HT1080 (cell line): Measurements from ENCODE around the gene XPA. TPM values are rescaled to one million over a fixed set of nuclear protein-coding genes. Genes with fewer than 3 reads are reported as not detected.

Experiments
- DNase-seq: peaks from one replicate; pipeline ENCODE4 v3.0.0-alpha.2; 2015; ENCODE audit warnings: low read depth
- total RNA-seq: library from RNA; depleted of rRNA; stranded (reverse); fragments of >200 nt; shearing (Covaris generic); gene quantifications from 2 replicates; pipeline ENCODE4 v1.2.3, GENCODE V29; 2014; rRNA removed

The XPA gene
- total RNA-seq, 1 experiment from 2014 or later, result 7.9 TPM

GRCh38 chr9:97659771-97660170, 37.4 kb downstream of the XPA start:
- DNase-seq, result no peak

- DNase-seq, result no peak
These were observed 38.4 kb downstream of the XPA start for GRCh38 chr9:97658707-97659106.

- no peak for DNase-seq
These were observed 45.5 kb downstream of the XPA start for GRCh38 chr9:97651646-97652045.

- DNase-seq, result no peak
These were observed 49.1 kb downstream of the XPA start for GRCh38 chr9:97647996-97648395.

GRCh38 chr9:97645720-97646119, 51.4 kb downstream of the XPA start:
- no peak for DNase-seq

GRCh38 chr9:97640325-97640724, 56.8 kb downstream of the XPA start:
- DNase-seq, result no peak

GRCh38 chr9:97638666-97639065, 58.5 kb downstream of the XPA start:
- no peak for DNase-seq

- DNase-seq, result no peak
These were observed 60.2 kb downstream of the XPA start for GRCh38 chr9:97636903-97637302.

- no peak for DNase-seq
These were observed 62.1 kb downstream of the XPA start for GRCh38 chr9:97635026-97635425.

- DNase-seq, result no peak
These were observed 63.2 kb downstream of the XPA start for GRCh38 chr9:97633859-97634490.

- DNase-seq, result peak; percentile 99
These were observed 63.9 kb downstream of the XPA start, which contains the start of the genes NCBP1 and TSTD2 for GRCh38 chr9:97632985-97633858. Gene NCBP1 (plus strand): TSS chr9:97633821. CDS start chr9:97633882, 61 bp downstream. Gene TSTD2 (minus strand): TSS chr9:97633368. CDS start chr9:97627562, 5,806 bp downstream.

GRCh38 chr9:97632248-97632984, 64.7 kb downstream of the XPA start:
- DNase-seq, result no peak

GRCh38 chr9:97630591-97630990, 66.5 kb downstream of the XPA start:
- DNase-seq, result no peak

GRCh38 chr9:97629156-97629555, 68.0 kb downstream of the XPA start:
- DNase-seq, result no peak

GRCh38 chr9:97628668-97629067, 68.5 kb downstream of the XPA start:
- no peak for DNase-seq

- no peak for DNase-seq
These were observed 69.5 kb downstream of the XPA start for GRCh38 chr9:97627624-97628023.

GRCh38 chr9:97625620-97626019, 71.5 kb downstream of the XPA start:
- no peak for DNase-seq

Other genes with a start within 250 kb of the XPA start
- 0.53 and 0.58 TPM in 2 replicates for gene TMOD1, start 195.7 kb downstream of the XPA start, total RNA-seq
- 14.8 and 15.0 TPM in 2 replicates for gene TSTD2, start 64.0 kb downstream of the XPA start, total RNA-seq
- gene NCBP1, start 63.5 kb downstream of the XPA start, total RNA-seq, result 49.2 and 52.9 TPM in 2 replicates
- not detected in 2 replicates for gene FOXE1, start 155.9 kb upstream of the XPA start, total RNA-seq
- gene TRMO, start 225.2 kb upstream of the XPA start, total RNA-seq, result 18.0 and 20.1 TPM in 2 replicates
- gene HEMGN, start 240.8 kb upstream of the XPA start, total RNA-seq, result not detected in 2 replicates